ENCODE measurements around the gene MAP2K5.

GRCh38 chr15:67807141-67807540 lies 264.6 kb downstream of the MAP2K5 start:
- no peak for TF ChIP-seq EZH2 (IDR thresholded peaks at IDR 0.05)
- TF ChIP-seq POLR2AphosphoS5 (IDR thresholded peaks at IDR 0.05; ENCODE audit: borderline replicate concordance, low read depth, low read length): no peak

All from SK-N-MC (cell line).